ENCODE results near the gene NPRL2. TPM values are rescaled to one million over a fixed set of nuclear protein-coding genes. Genes with fewer than 3 reads are reported as not detected.

Gene NPRL2
- total RNA-seq, 1 experiment from 2014 or later: 35.4 TPM

DNA sequence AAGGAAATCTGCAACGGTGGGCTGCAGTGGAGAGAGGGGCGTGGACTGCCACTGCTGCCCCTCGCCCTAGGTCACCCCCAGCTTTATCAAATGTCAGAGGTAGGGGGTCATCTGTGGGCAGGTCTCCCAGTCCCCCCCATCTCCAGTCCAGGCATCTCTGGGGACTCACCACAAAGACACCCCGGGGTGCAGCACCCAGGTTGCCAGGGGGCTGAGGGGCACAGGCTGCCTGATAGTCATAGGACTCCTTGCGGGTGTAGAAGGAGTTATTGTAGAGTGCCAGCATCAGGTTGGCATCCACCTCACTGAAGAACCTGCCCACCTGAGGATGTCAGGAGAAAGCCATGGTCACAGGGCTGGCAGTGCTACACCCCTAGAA, 15.3 kb upstream of the NPRL2 start:
- peak overlapping the region; percentile 47 to 65 for H3K4me3 ChIP-seq (replicated peaks in 1 of 2; ENCODE audit: low read depth in 1 of 2, low read length in 2 of 2)
- H4K20me1 ChIP-seq (ENCODE audit: insufficient read depth): no peaks in the 10 kb centered on the region
- ATAC-seq (no peak), DNase-seq (ENCODE audit: low read depth, low spot score) (no peak)
- H3K4me1 ChIP-seq (ENCODE audit: control insufficient read depth in 1 of 2, insufficient read depth in 2 of 2, low read length in 2 of 2): peaks cover 4 to 18% of the 10 kb centered on the region in 2 experiments; a peak in 2 of 4 replicates
- TF ChIP-seq CBX3 (IDR thresholded peaks at IDR 0.05; ENCODE audit: low read depth) (no peak), SIN3A (IDR thresholded peaks at IDR 0.05; ENCODE audit: low read depth) (no peak), JUND (IDR thresholded peaks at IDR 0.05) (no peak), ELF1 (IDR thresholded peaks at IDR 0.05; ENCODE audit: borderline replicate concordance, low read depth) (no peak), CEBPB (IDR thresholded peaks at IDR 0.05; ENCODE audit: low read depth) (no peak), POLR2AphosphoS5 (IDR thresholded peaks at IDR 0.05; ENCODE audit: low read depth, low read length) (no peak), YY1 (IDR thresholded peaks at IDR 0.05; ENCODE audit: extremely low read depth, insufficient replicate concordance, low read depth, low read length) (no peak)
- TF ChIP-seq, protein P1, sequence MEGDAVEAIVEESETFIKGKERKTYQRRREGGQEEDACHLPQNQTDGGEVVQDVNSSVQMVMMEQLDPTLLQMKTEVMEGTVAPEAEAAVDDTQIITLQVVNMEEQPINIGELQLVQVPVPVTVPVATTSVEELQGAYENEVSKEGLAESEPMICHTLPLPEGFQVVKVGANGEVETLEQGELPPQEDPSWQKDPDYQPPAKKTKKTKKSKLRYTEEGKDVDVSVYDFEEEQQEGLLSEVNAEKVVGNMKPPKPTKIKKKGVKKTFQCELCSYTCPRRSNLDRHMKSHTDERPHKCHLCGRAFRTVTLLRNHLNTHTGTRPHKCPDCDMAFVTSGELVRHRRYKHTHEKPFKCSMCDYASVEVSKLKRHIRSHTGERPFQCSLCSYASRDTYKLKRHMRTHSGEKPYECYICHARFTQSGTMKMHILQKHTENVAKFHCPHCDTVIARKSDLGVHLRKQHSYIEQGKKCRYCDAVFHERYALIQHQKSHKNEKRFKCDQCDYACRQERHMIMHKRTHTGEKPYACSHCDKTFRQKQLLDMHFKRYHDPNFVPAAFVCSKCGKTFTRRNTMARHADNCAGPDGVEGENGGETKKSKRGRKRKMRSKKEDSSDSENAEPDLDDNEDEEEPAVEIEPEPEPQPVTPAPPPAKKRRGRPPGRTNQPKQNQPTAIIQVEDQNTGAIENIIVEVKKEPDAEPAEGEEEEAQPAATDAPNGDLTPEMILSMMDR (IDR thresholded peaks at IDR 0.05 in 2 of 3, conservative IDR thresholded peaks at IDR 0.05 in 1 of 3; ENCODE audit: borderline replicate concordance in 1 of 3, insufficient read depth in 1 of 3, low read depth in 2 of 3, low read length in 2 of 3): no peak
- TF ChIP-seq, protein P2, sequence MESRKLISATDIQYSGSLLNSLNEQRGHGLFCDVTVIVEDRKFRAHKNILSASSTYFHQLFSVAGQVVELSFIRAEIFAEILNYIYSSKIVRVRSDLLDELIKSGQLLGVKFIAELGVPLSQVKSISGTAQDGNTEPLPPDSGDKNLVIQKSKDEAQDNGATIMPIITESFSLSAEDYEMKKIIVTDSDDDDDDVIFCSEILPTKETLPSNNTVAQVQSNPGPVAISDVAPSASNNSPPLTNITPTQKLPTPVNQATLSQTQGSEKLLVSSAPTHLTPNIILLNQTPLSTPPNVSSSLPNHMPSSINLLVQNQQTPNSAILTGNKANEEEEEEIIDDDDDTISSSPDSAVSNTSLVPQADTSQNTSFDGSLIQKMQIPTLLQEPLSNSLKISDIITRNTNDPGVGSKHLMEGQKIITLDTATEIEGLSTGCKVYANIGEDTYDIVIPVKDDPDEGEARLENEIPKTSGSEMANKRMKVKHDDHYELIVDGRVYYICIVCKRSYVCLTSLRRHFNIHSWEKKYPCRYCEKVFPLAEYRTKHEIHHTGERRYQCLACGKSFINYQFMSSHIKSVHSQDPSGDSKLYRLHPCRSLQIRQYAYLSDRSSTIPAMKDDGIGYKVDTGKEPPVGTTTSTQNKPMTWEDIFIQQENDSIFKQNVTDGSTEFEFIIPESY (IDR thresholded peaks at IDR 0.05; ENCODE audit: extremely low read depth, insufficient replicate concordance, low read length): no peak
- ChIA-PET CTCF (interaction anchor here (0.9 kb wide), 1 partner anchor 13 kb away, joined by 3 read pairs; no protein-coding TSS in a partner anchor), POLR2A (no interaction called here), RAD21 (ENCODE audit: low non-redundant PET in 1 of 2, low total read pairs in 2 of 2, uncharacterized antibody in 2 of 2, unreplicated experiment in 2 of 2) (no interaction called here)
- H2AFZ ChIP-seq (ENCODE audit: low read depth, low read length, poor library complexity, severe bottlenecking): no peak overlapping the region
- H3K4me2 ChIP-seq (ENCODE audit: low read length): peak overlapping the region; percentile 97
- no peaks in the 10 kb centered on the region for H3K79me2 ChIP-seq (ENCODE audit: insufficient read depth, low read length)
- no peaks in the 10 kb centered on the region for H3K27me3 ChIP-seq (ENCODE audit: insufficient read depth, low read length)
- intact Hi-C loops (cut with micrococcal nuclease): no loop called here
- H3K9ac ChIP-seq (ENCODE audit: low read length): peak overlapping the region; percentile 59; the same call in 1 of the 2 replicates
- H3K9me2 ChIP-seq (ENCODE audit: insufficient read depth): no peaks in the 10 kb centered on the region
- H3K9me3 ChIP-seq (ENCODE audit: control insufficient read depth in 1 of 2, insufficient read depth in 1 of 2, low read depth in 1 of 2, low read length in 2 of 2): no peaks in the 10 kb centered on the region
- H3K36me3 ChIP-seq (ENCODE audit: control insufficient read depth in 1 of 2, insufficient read depth in 2 of 2, low read length in 2 of 2): no peaks in the 10 kb centered on the region
- no TSS peak for BruUV-seq (replicated peaks)
- peak overlapping the region; percentile 25; the same call in 1 of the 2 replicates for H3K27ac ChIP-seq (ENCODE audit: low read depth, low read length)
